H9 (cell line): ENCODE results near the gene CNTN2. TPM values are rescaled to one million over a fixed set of nuclear protein-coding genes. Genes with fewer than 3 reads are reported as not detected.

Source experiments
- DNase-seq: peaks from one replicate; pipeline ENCODE4 v3.0.0-alpha.2; 2017
- H2AFZ ChIP-seq: one replicate; pipeline ENCODE4 v1.6.1; 2013; ENCODE audit warnings: mild to moderate bottlenecking, low read length, control low read depth, moderate library complexity
- H2AK5ac ChIP-seq: 2 replicates; pipeline ENCODE4 v1.6.1; 2013; ENCODE audit warnings: low read length, control low read depth, mixed read lengths; ENCODE audit not compliant: insufficient read length
- H2BK120ac ChIP-seq: one replicate; pipeline ENCODE4 v1.6.1; 2013; ENCODE audit warnings: low read depth, mild to moderate bottlenecking, low read length, control low read depth, inconsistent platforms; ENCODE audit not compliant: poor library complexity, severe bottlenecking
- H2BK12ac ChIP-seq: 2 replicates; pipeline ENCODE4 v1.6.1; 2013; ENCODE audit warnings: low read length, control low read depth, mixed read lengths, low read depth; ENCODE audit not compliant: insufficient read length
- H2BK15ac ChIP-seq: 2 replicates; pipeline ENCODE4 v1.6.1; 2013; ENCODE audit warnings: low read depth, low read length, control low read depth
- H2BK20ac ChIP-seq: one replicate; pipeline ENCODE4 v1.6.1; 2013; ENCODE audit warnings: low read depth, mild to moderate bottlenecking, low read length, control low read depth, inconsistent platforms; ENCODE audit not compliant: poor library complexity, severe bottlenecking
- H2BK5ac ChIP-seq: 2 replicates; pipeline ENCODE4 v1.6.1; 2013; ENCODE audit warnings: low read length, control low read depth, mixed read lengths; ENCODE audit not compliant: insufficient read length
- H3K14ac ChIP-seq: 2 replicates; pipeline ENCODE4 v1.6.1; 2013; ENCODE audit warnings: low read length, control low read depth; ENCODE audit not compliant: insufficient read depth
- H3K18ac ChIP-seq: 2 replicates; pipeline ENCODE4 v1.6.1; 2013; ENCODE audit warnings: low read depth, mild to moderate bottlenecking, mixed read lengths, low read length, control low read depth; ENCODE audit not compliant: insufficient read length
- H3K23ac ChIP-seq: 2 replicates; pipeline ENCODE4 v1.6.1; 2013; ENCODE audit warnings: low read length, control low read depth, mixed read lengths, low read depth; ENCODE audit not compliant: insufficient read length
- H3K23me2 ChIP-seq: 2 replicates; pipeline ENCODE4 v1.6.1; 2013; ENCODE audit warnings: low read depth, mild to moderate bottlenecking, mixed read lengths, low read length, control low read depth; ENCODE audit not compliant: insufficient read length, poor library complexity, severe bottlenecking
- H3K27ac ChIP-seq: 2 replicates; pipeline ENCODE4 v1.5.1; 2013; ENCODE audit warnings: low read length, control low read depth, mixed read lengths, low read depth; ENCODE audit not compliant: insufficient read length
- H3K27me3 ChIP-seq: 2 replicates; pipeline ENCODE4 v1.6.1; 2013; ENCODE audit warnings: low read length, control low read depth, inconsistent platforms; ENCODE audit not compliant: insufficient read depth
- H3K4ac ChIP-seq: 2 replicates; pipeline ENCODE4 v1.6.1; 2013; ENCODE audit warnings: low read depth, mild to moderate bottlenecking, control low read depth, inconsistent platforms, low read length, moderate library complexity
- H3K4me1 ChIP-seq: 2 replicates; pipeline ENCODE4 v1.6.1; 2013; ENCODE audit warnings: low read length, control low read depth, inconsistent platforms; ENCODE audit not compliant: insufficient read depth
- H3K4me2 ChIP-seq: 2 replicates; pipeline ENCODE4 v1.6.1; 2013; ENCODE audit warnings: low read length, control low read depth, mixed read lengths; ENCODE audit not compliant: insufficient read length, insufficient read depth
- H3K56ac ChIP-seq: 2 replicates; pipeline ENCODE4 v1.6.1; 2013; ENCODE audit warnings: low read depth, mild to moderate bottlenecking, mixed read lengths, low read length, control low read depth; ENCODE audit not compliant: insufficient read length
- H3K79me1 ChIP-seq: 2 replicates; pipeline ENCODE4 v1.6.1; 2013; ENCODE audit warnings: low read depth, mild to moderate bottlenecking, moderate library complexity, low read length, control low read depth, inconsistent platforms; ENCODE audit not compliant: insufficient read depth, poor library complexity, severe bottlenecking
- H3K79me2 ChIP-seq: 2 replicates; pipeline ENCODE4 v1.6.1; 2013; ENCODE audit warnings: low read length, control low read depth, inconsistent platforms; ENCODE audit not compliant: insufficient read depth
- H3K9ac ChIP-seq: 2 replicates; pipeline ENCODE4 v1.6.1; 2013; ENCODE audit warnings: low read length, control low read depth, mixed read lengths; ENCODE audit not compliant: insufficient read length; ENCODE audit errors: extremely low read depth
- H3K9me3 ChIP-seq: one replicate; pipeline ENCODE4 v1.6.1; 2013; ENCODE audit warnings: low read depth, low read length, inconsistent platforms; ENCODE audit not compliant: control insufficient read depth
- H3T11ph ChIP-seq: one replicate; pipeline ENCODE4 v1.6.1; 2013; ENCODE audit warnings: mild to moderate bottlenecking, low read length, control low read depth, inconsistent platforms
- H4K20me1 ChIP-seq: one replicate; pipeline ENCODE4 v1.6.1; 2013; ENCODE audit not compliant: control insufficient read depth, insufficient read length, insufficient read depth
- H4K5ac ChIP-seq: 2 replicates; pipeline ENCODE4 v1.6.1; 2013; ENCODE audit warnings: low read depth, mild to moderate bottlenecking, mixed read lengths, low read length, control low read depth; ENCODE audit not compliant: insufficient read length
- H4K8ac ChIP-seq: replicated peaks from 2 replicates; pipeline ENCODE4 v1.6.1; 2013; ENCODE audit warnings: low read length, control low read depth, mixed read lengths, low read depth; ENCODE audit not compliant: insufficient read length
- H4K91ac ChIP-seq: 2 replicates; pipeline ENCODE4 v1.6.1; 2013; ENCODE audit warnings: low read depth, mild to moderate bottlenecking, moderate library complexity, mixed read lengths, low read length, control low read depth; ENCODE audit not compliant: insufficient read length
- H3K27ac Mint-ChIP-seq, 3 experiments: 2 replicates in 2 of 3; 3 replicates in 1 of 3; pipeline ENCODE4 v1.8.0; 2020 to 2021; ENCODE audit warnings: mixed read lengths in 3 of 3, mild to moderate bottlenecking in 1 of 3, moderate library complexity in 1 of 3
- H3K27me3 Mint-ChIP-seq: 2 replicates; pipeline ENCODE4 v1.8.0; 2021; ENCODE audit warnings: low read depth, mild to moderate bottlenecking, moderate library complexity, mixed read lengths
- H3K36me3 Mint-ChIP-seq, 3 experiments: 2 replicates in 2 of 3; 3 replicates in 1 of 3; pipeline ENCODE4 v1.8.0; 2020 to 2021; ENCODE audit warnings: low read depth in 3 of 3, mixed read lengths in 3 of 3; ENCODE audit not compliant: insufficient read depth in 1 of 3
- H3K4me1 Mint-ChIP-seq, 2 experiments: 2 replicates each; pipeline ENCODE4 v1.8.0; 2020; ENCODE audit warnings: mixed read lengths in 2 of 2
- H3K4me3 Mint-ChIP-seq, 2 experiments: 2 replicates in 1 of 2; 3 replicates in 1 of 2; pipeline ENCODE4 v1.8.0; 2020 to 2021; ENCODE audit warnings: mild to moderate bottlenecking in 2 of 2, mixed read lengths in 2 of 2, moderate library complexity in 1 of 2
- H3K9me3 Mint-ChIP-seq, 2 experiments: 2 replicates in 1 of 2; 3 replicates in 1 of 2; pipeline ENCODE4 v1.8.0; 2020; ENCODE audit warnings: mild to moderate bottlenecking in 2 of 2, mixed read lengths in 2 of 2, moderate library complexity in 1 of 2
- CTCF ChIP-seq: fragments of 200-600 bp; sonication (generic); conservative IDR thresholded peaks from 3 replicates; pipeline ENCODE4 v1.8.0; 2021; ENCODE audit warnings: antibody characterized with exemption, mild to moderate bottlenecking
- WGBS: extraction: QIAGEN DNeasy Blood & Tissue Kit; methylation state at CpG from one replicate; pipeline ENCODE4 v1.1.7; 2013; ENCODE audit warnings: missing lambda C conversion rate, low lambda C conversion rate, mixed read lengths; ENCODE audit not compliant: insufficient read length; ENCODE audit errors: extremely low coverage; 5-methylcytosine and 5-hydroxymethylcytosine counted together
- total RNA-seq: library from RNA; stranded (reverse); gene quantifications from 2 replicates; pipeline ENCODE4 v1.2.1, GENCODE V29; 2021

CNTN2 gene
- total RNA-seq, 1 experiment from 2014 or later, result 0.42 TPM

- H3K4me3 Mint-ChIP-seq, result no peak overlapping the region
- H3K18ac ChIP-seq, result no peak overlapping the region
These were observed 16.8 kb upstream of the CNTN2 start for GRCh38 chr1:205026181-205026580.

More at GRCh38 chr1:205026181-205026580, 16.8 kb upstream of the CNTN2 start:
- Histone ChIP-seq H3K4me1 (no peaks in the 10 kb centered on the region; the same call in 1 of the 2 replicates), H2AK5ac (no peak overlapping the region), H4K20me1 (no peaks in the 10 kb centered on the region), H3K9me3 (no peaks in the 10 kb centered on the region), H3K27ac (no peak overlapping the region), H3K79me1 (no peaks in the 10 kb centered on the region), H3K27me3 (no peaks in the 10 kb centered on the region), H2BK120ac (no peak overlapping the region), H2BK15ac (no peak overlapping the region), H4K8ac (no peak overlapping the region), H3K56ac (no peak overlapping the region), H2BK12ac (no peak overlapping the region), H2BK20ac (no peak overlapping the region), H4K5ac (no peak overlapping the region), H3T11ph (no peak overlapping the region), H3K14ac (no peak overlapping the region; the same call in 1 of the 2 replicates), H3K23ac (no peak overlapping the region), H2AFZ (no peak overlapping the region), H3K9ac (no peak overlapping the region), H2BK5ac (no peak overlapping the region), H3K4me2 (no peak overlapping the region), H3K4ac (no peak overlapping the region), H4K91ac (no peak overlapping the region), H3K79me2 (no peaks in the 10 kb centered on the region), H3K23me2 (no peaks in the 10 kb centered on the region)
- H3K36me3 Mint-ChIP-seq, result no peaks in the 10 kb centered on the region
- DNase-seq, result no peak
- peaks cover 22 to 55% of the 10 kb centered on the region in 2 experiments for H3K4me1 Mint-ChIP-seq
- no peak overlapping the region for H3K27ac Mint-ChIP-seq
- peaks cover 29% of the 10 kb centered on the region for H3K27me3 Mint-ChIP-seq
- WGBS, result no CpG with 5 or more reads among the region's 6 CpGs
- H3K9me3 Mint-ChIP-seq, result no peaks in the 10 kb centered on the region; a peak in 2 of 5 replicates
- TF ChIP-seq CTCF, result no peak
